Keratinocyte (primary cell): Measurements from ENCODE around the gene HRCT1. TPM values are rescaled to one million over a fixed set of nuclear protein-coding genes. Genes with fewer than 3 reads are reported as not detected.

Experiments used
- DNase-seq: peaks from one replicate; pipeline ENCODE4 v3.0.0-alpha.2; 2011; ENCODE audit warnings: low read depth, missing footprints, low spot score
- FAIRE-seq: peaks from 2 replicates; lab custom pipeline; 2011; peaks lifted over from hg19 to GRCh38; lab: Jason Lieb, UNC
- H2AFZ ChIP-seq: 2 replicates; pipeline ENCODE4 v1.6.0; 2012; ENCODE audit warnings: low read length, control low read depth, inconsistent platforms; ENCODE audit not compliant: control insufficient read depth
- H3K27ac ChIP-seq: 2 replicates; pipeline ENCODE4 v1.5.1; 2011; ENCODE audit warnings: low read length; ENCODE audit not compliant: control insufficient read depth, insufficient read depth
- H3K27me3 ChIP-seq: 3 replicates; pipeline ENCODE4 v1.6.0; 2011; ENCODE audit warnings: low read length; ENCODE audit not compliant: control insufficient read depth, insufficient read depth; ENCODE audit errors: extremely low read depth
- H3K36me3 ChIP-seq, 2 experiments: 2 replicates in 1 of 2; 3 replicates in 1 of 2; pipeline ENCODE4 v1.5.1; 2011; ENCODE audit warnings: low read length in 2 of 2, mild to moderate bottlenecking in 1 of 2; ENCODE audit not compliant: control insufficient read depth in 2 of 2, insufficient read depth in 2 of 2; ENCODE audit errors: extremely low read depth in 1 of 2
- H3K4me1 ChIP-seq: 3 replicates; pipeline ENCODE4 v1.5.1; 2011; ENCODE audit warnings: low read length; ENCODE audit not compliant: control insufficient read depth, insufficient read depth; ENCODE audit errors: extremely low read depth
- H3K4me2 ChIP-seq: 3 replicates; pipeline ENCODE4 v1.6.0; 2011; ENCODE audit warnings: low read depth, low read length; ENCODE audit not compliant: control insufficient read depth, insufficient read depth; ENCODE audit errors: extremely low read depth
- H3K4me3 ChIP-seq, 3 experiments: fragments of 200-600 bp in 1 of 3; sonication (generic) in 1 of 3; 2 replicates in 2 of 3; 3 replicates in 1 of 3; pipeline ENCODE4 v1.5.1; 2011 to 2016; ENCODE audit warnings: low read length in 3 of 3, mild to moderate bottlenecking in 3 of 3, control low read depth in 2 of 3, inconsistent platforms in 1 of 3, low read depth in 1 of 3, mixed read lengths in 1 of 3, mixed run types in 1 of 3, moderate library complexity in 1 of 3; ENCODE audit not compliant: control insufficient read depth in 2 of 3, insufficient read depth in 2 of 3; ENCODE audit errors: extremely low read depth in 1 of 3
- H3K79me2 ChIP-seq: 2 replicates; pipeline ENCODE4 v1.6.0; 2012; ENCODE audit warnings: low read length; ENCODE audit not compliant: control insufficient read depth, insufficient read depth
- H3K9ac ChIP-seq: 3 replicates; pipeline ENCODE4 v1.6.0; 2011; ENCODE audit warnings: low read length; ENCODE audit not compliant: control insufficient read depth, insufficient read depth; ENCODE audit errors: extremely low read depth
- H3K9me1 ChIP-seq: 3 replicates; pipeline ENCODE4 v1.6.0; 2011; ENCODE audit warnings: low read length; ENCODE audit not compliant: control insufficient read depth, insufficient read depth; ENCODE audit errors: extremely low read depth
- H3K9me3 ChIP-seq: 2 replicates; pipeline ENCODE4 v1.5.1; 2012; ENCODE audit warnings: low read depth, low read length; ENCODE audit not compliant: control insufficient read depth
- H4K20me1 ChIP-seq: 3 replicates; pipeline ENCODE4 v1.6.0; 2011; ENCODE audit warnings: low read length; ENCODE audit not compliant: control insufficient read depth, insufficient read depth; ENCODE audit errors: extremely low read depth
- CTCF ChIP-seq, 3 experiments: IDR thresholded peaks in 1 of 3; conservative IDR thresholded peaks in 1 of 3; optimal IDR thresholded peaks in 1 of 3; 2 replicates in 2 of 3; 3 replicates in 1 of 3; pipeline versions ENCODE3 to v1.5.1; 2011; ENCODE audit warnings: low read length in 3 of 3, mild to moderate bottlenecking in 3 of 3, moderate library complexity in 2 of 3, control low read depth in 1 of 3, inconsistent platforms in 1 of 3; ENCODE audit not compliant: insufficient read depth in 2 of 3; ENCODE audit errors: extremely low read depth in 1 of 3
- EZH2 ChIP-seq: IDR thresholded peaks from one replicate; pipeline ENCODE4 v1.6.1; 2012; ENCODE audit warnings: inconsistent platforms, mild to moderate bottlenecking, low read length, moderate library complexity
- dilution Hi-C: fragments of 300-500 bp; cut with MboI; formaldehyde crosslinking; loops from one replicate; pipeline ENCODE4 v1.7.0; 2020; ENCODE audit warnings: low sequenced_read_pairs; ENCODE audit not compliant: extremely low pct_ligation_motif_present
- polyA plus RNA-seq, 5 experiments: library from polyadenylated mRNA; depleted of rRNA in 3 of 5; stranded (reverse) in 3 of 5; stranded (forward) in 1 of 5; unstranded in 1 of 5; fragments of >200 nt; gene quantifications; 1 replicate in 1 of 5; 2 replicates in 3 of 5; 3 replicates in 1 of 5; pipeline versions ENCODE4 v1.2.1 to v1.2.3, GENCODE V29; 2011 to 2012; ENCODE audit warnings: missing spikeins in 2 of 5, low read depth in 1 of 5, low replicate concordance in 1 of 5

Gene HRCT1
- polyA plus RNA-seq, 1 donor (not counting 4 experiments of a cell fraction or from before 2014, with no cell fraction given) = not detected

DNA sequence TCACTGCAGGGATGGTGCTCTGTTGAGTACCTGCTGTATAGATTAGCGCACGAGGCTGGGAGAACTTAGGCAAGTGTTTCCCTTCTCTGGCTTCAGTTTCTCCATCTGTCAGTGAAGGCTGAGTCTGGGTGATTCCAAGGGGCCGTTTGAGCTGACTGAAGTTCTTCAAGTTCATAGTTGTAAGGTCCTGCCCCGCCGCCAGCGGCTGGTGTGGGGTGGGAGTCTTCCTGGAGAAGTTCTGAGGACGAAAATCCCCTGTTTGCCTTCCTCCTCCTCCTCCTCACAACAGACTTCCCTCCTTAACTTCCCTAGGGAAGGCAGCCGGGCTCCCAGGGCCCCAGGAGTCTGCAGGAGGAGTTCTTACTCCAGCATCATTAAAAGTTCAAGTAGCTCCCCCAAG lies 1.7 kb upstream of the HRCT1 start:
- H3K9me3 ChIP-seq = no peaks in the 10 kb centered on the region
- TF ChIP-seq EZH2 (no peak), CTCF (optimal IDR thresholded peaks at IDR 0.05 in 1 of 3, IDR thresholded peaks at IDR 0.05 in 1 of 3, conservative IDR thresholded peaks at IDR 0.05 in 1 of 3; ENCODE audit: extremely low read depth in 1 of 3, insufficient read depth in 2 of 3, low read length in 3 of 3) (no peak)
- H2AFZ ChIP-seq = no peak overlapping the region
- H4K20me1 ChIP-seq = no peaks in the 10 kb centered on the region
- H3K27ac ChIP-seq = no peak overlapping the region
- no peaks in the 10 kb centered on the region for H3K36me3 ChIP-seq
- no peak overlapping the region for H3K4me2 ChIP-seq
- no peaks in the 10 kb centered on the region for H3K27me3 ChIP-seq
- FAIRE-seq (no peak), DNase-seq (no peak)
- no peaks in the 10 kb centered on the region for H3K9me1 ChIP-seq
- no peak overlapping the region for H3K9ac ChIP-seq
- H3K4me3 ChIP-seq = no peak overlapping the region
- no peaks in the 10 kb centered on the region for H3K79me2 ChIP-seq
- H3K4me1 ChIP-seq = peaks cover 36% of the 10 kb centered on the region
- dilution Hi-C loops = no loop called here

DNA sequence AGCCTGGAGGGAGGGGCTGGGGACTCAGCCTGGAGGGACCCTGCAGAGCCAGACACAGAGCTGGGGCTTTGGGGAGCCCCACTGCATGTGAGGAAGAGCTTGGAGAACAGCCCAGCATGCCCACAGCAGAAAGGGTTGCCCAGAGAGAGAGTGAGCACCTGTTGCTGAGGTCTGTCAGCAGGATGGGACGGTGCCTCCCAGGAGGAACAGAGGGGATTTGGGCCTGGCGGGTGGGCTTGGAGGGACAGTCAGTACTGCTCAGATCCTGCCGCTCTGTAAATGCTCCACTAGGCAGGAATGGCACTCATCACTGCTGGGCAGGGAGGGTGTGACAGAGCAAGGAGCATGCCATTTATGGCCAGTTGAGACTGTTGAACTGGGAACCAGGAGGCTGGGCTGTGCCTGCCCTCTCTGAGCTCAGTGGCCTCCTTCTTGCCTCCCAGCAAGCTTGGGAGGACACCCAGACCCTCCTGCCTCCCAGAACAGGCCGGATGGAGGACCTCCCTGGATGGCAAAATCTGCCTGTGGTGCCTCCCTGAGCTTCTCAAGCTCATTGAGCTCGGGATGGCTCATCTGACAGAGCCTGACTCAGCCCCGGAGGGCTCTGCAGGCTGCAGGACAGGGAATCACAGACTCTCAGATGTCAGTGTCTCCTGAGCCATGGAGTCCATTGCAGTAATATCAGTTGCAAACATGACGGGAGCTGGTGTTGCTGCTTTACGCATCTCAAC lies 786 bp upstream of the HRCT1 start:
- Histone ChIP-seq H3K4me1 (peaks cover 36% of the 10 kb centered on the region), H3K27ac (no peak overlapping the region), H4K20me1 (no peaks in the 10 kb centered on the region), H3K27me3 (no peaks in the 10 kb centered on the region), H3K36me3 (no peaks in the 10 kb centered on the region), H3K9me1 (no peaks in the 10 kb centered on the region), H3K79me2 (no peaks in the 10 kb centered on the region), H2AFZ (no peak overlapping the region), H3K4me2 (peak overlapping the region; percentile 0), H3K9ac (no peak overlapping the region), H3K9me3 (no peaks in the 10 kb centered on the region), H3K4me3 (no peak overlapping the region)
- DNase-seq (no peak), FAIRE-seq (no peak)
- TF ChIP-seq EZH2 = no peak
- no peak for TF ChIP-seq CTCF (optimal IDR thresholded peaks at IDR 0.05 in 1 of 3, IDR thresholded peaks at IDR 0.05 in 1 of 3, conservative IDR thresholded peaks at IDR 0.05 in 1 of 3; ENCODE audit: extremely low read depth in 1 of 3, insufficient read depth in 2 of 3, low read length in 3 of 3)
- dilution Hi-C loops = no loop called here
